GM12875 (cell line): ENCODE measurements around the gene DNAJC5.
"Not testable (repeated sequence)": the region's sequence is repeated elsewhere in the genome, so short reads cannot be mapped to it uniquely, and the experiment has no call there.

Source experiments
- H3K4me3 ChIP-seq: one replicate; pipeline ENCODE4 v1.5.1; 2011; ENCODE audit warnings: low read depth, low read length, control low read depth
- CTCF ChIP-seq: IDR thresholded peaks from 2 replicates; pipeline ENCODE4 v1.5.1; 2011; ENCODE audit warnings: low read depth, mild to moderate bottlenecking, control low read depth, inconsistent platforms, low read length, moderate library complexity, borderline replicate concordance; ENCODE audit not compliant: insufficient read depth

DNAJC5 gene

GRCh38 chr20:63957690-63958441 is 62.9 kb downstream of the DNAJC5 start:
- no peak for TF ChIP-seq CTCF
- no peak overlapping the region for H3K4me3 ChIP-seq

GRCh38 chr20:63958471-63958870 is 63.5 kb downstream of the DNAJC5 start:
- no peak overlapping the region for H3K4me3 ChIP-seq
- no peak for TF ChIP-seq CTCF

GRCh38 chr20:63958964-63959698 is 64.2 kb downstream of the DNAJC5 start:
- no peak overlapping the region for H3K4me3 ChIP-seq
- no peak for TF ChIP-seq CTCF

- no peak for TF ChIP-seq CTCF
- H3K4me3 ChIP-seq = no peak overlapping the region
Measured at GRCh38 chr20:63959699-63960075, 64.8 kb downstream of the DNAJC5 start.

GRCh38 chr20:63960654-63961621 is 66.0 kb downstream of the DNAJC5 start:
- H3K4me3 ChIP-seq = not testable (repeated sequence)

- TF ChIP-seq CTCF = no peak
- no peak overlapping the region for H3K4me3 ChIP-seq
Measured at GRCh38 chr20:63961664-63962425, 66.9 kb downstream of the DNAJC5 start.
